Gastrocnemius medialis (tissue), 4 donors: ENCODE results near the gene ZNF620.

ENCODE experiments used
- CTCF ChIP-seq, 5 experiments: fragments of 450-650 bp in 3 of 5; fragments of 200-600 bp in 2 of 5; sonication (generic) in 2 of 5; IDR thresholded peaks in 4 of 5; conservative IDR thresholded peaks in 1 of 5; 1 replicate in 4 of 5; 2 replicates in 1 of 5; pipeline ENCODE4 v1.5.1; 2016 to 2019; ENCODE audit warnings: antibody characterized with exemption in 5 of 5, mild to moderate bottlenecking in 3 of 5, moderate library complexity in 3 of 5
- POLR2A ChIP-seq, 2 donors: fragments of 450-650 bp; IDR thresholded peaks; one replicate each; pipeline ENCODE4 v1.6.1; 2017; ENCODE audit warnings: antibody characterized with exemption in 2 of 2, mild to moderate bottlenecking in 2 of 2, moderate library complexity in 2 of 2

- TF ChIP-seq CTCF (IDR thresholded peaks at IDR 0.05 in 4 of 5, conservative IDR thresholded peaks at IDR 0.05 in 1 of 5) (no peak), POLR2A (IDR thresholded peaks at IDR 0.05) (no peak)
Measured at GRCh38 chr3:40504636-40505430, 1.0 kb upstream of the ZNF620 start.
